Spleen (tissue), 11 donors: ENCODE results near the gene HOXD4. TPM values are rescaled to one million over a fixed set of nuclear protein-coding genes. Genes with fewer than 3 reads are reported as not detected.

Experiments
- DNase-seq: peaks from one replicate; pipeline ENCODE4 v3.0.0-alpha.2; 2020
- H3K27ac ChIP-seq, 8 donors: fragments of 200-600 bp; sonication (generic) in 7 of 8; 1 replicate in 4 of 8; 2 replicates in 4 of 8; pipeline versions ENCODE4 v1.5.0 to v1.8.0; 2016 to 2021; ENCODE audit warnings: inconsistent platforms in 4 of 8, mild to moderate bottlenecking in 4 of 8, moderate library complexity in 1 of 8
- H3K27me3 ChIP-seq, 7 donors: fragments of 200-600 bp; sonication (generic) in 6 of 7; replicated peaks in 1 of 7; 1 replicate in 4 of 7; 2 replicates in 3 of 7; pipeline versions ENCODE4 v1.5.0 to v1.8.0; 2016 to 2021; ENCODE audit warnings: inconsistent platforms in 3 of 7, mild to moderate bottlenecking in 1 of 7
- H3K36me3 ChIP-seq, 6 donors: fragments of 200-600 bp; sonication (generic) in 5 of 6; 1 replicate in 4 of 6; 2 replicates in 2 of 6; pipeline versions ENCODE4 v1.5.0 to v1.8.0; 2016 to 2021; ENCODE audit warnings: inconsistent platforms in 2 of 6
- H3K4me1 ChIP-seq, 6 donors: fragments of 200-600 bp; sonication (generic) in 5 of 6; 1 replicate in 3 of 6; 2 replicates in 3 of 6; pipeline versions ENCODE4 v1.5.0 to v1.8.0; 2016 to 2021; ENCODE audit warnings: inconsistent platforms in 3 of 6
- H3K4me3 ChIP-seq, 8 donors: fragments of 200-600 bp; sonication (generic) in 7 of 8; 1 replicate in 4 of 8; 2 replicates in 4 of 8; pipeline versions ENCODE4 v1.5.0 to v1.8.0; 2016 to 2021; ENCODE audit warnings: inconsistent platforms in 4 of 8, mild to moderate bottlenecking in 4 of 8, moderate library complexity in 2 of 8
- H3K9me3 ChIP-seq, 8 donors: fragments of 200-600 bp; sonication (generic) in 7 of 8; 1 replicate in 4 of 8; 2 replicates in 4 of 8; pipeline versions ENCODE4 v1.5.0 to v1.8.0; 2016 to 2021; ENCODE audit warnings: inconsistent platforms in 4 of 8
- POLR2A ChIP-seq, 3 donors: fragments of 450-650 bp; IDR thresholded peaks; one replicate each; pipeline ENCODE4 v1.5.1; 2017; ENCODE audit warnings: antibody characterized with exemption in 3 of 3, mild to moderate bottlenecking in 1 of 3
- POLR2AphosphoS5 ChIP-seq, 3 donors: sonication (generic); formaldehyde crosslinking; IDR thresholded peaks; one replicate each; pipeline ENCODE4 v1.5.1; 2017; ENCODE audit warnings: antibody characterized with exemption in 3 of 3
- WGBS, 5 donors: extraction: QIAGEN DNeasy Blood & Tissue Kit in 3 of 5; methylation state at CpG; one replicate each; pipeline versions ENCODE4 v1.1.5 to v1.1.7; 2013 to 2018; 5-methylcytosine and 5-hydroxymethylcytosine counted together
- intact Hi-C: fragments of 100-400 bp; cut with DNase I; formaldehyde crosslinking; loops from one replicate; pipeline ENCODE4 v1.15.0; 2023; ENCODE audit warnings: low total_unique reads
- polyA plus RNA-seq, 3 donors: library from polyadenylated mRNA; stranded (reverse); fragments of 200-250 nt; gene quantifications; one replicate each; pipeline ENCODE4 v1.2.1, GENCODE V29; 2013
- total RNA-seq, 7 donors: library from RNA; depleted of rRNA in 3 of 7; stranded (reverse); fragments of >200 nt in 3 of 7; fragmentation: NEBNext Ultra II Directional in 4 of 7; extraction: Animal tissue kit (Norgen Biotek cat#: 25700) in 4 of 7; gene quantifications; one replicate each; pipeline versions ENCODE4 v1.1.0 to v1.2.1, GENCODE V29; 2016 to 2021
- TF ChIP-seq, protein P1 (sequence below), 11 experiments: fragments of 200-600 bp in 7 of 11; fragments of 450-650 bp in 4 of 11; sonication (generic) in 4 of 11; IDR thresholded peaks in 8 of 11; conservative IDR thresholded peaks in 3 of 11; 1 replicate in 7 of 11; 2 replicates in 4 of 11; pipeline versions ENCODE4 v1.4.0 to v1.8.0; 2016 to 2021; ENCODE audit warnings: antibody characterized with exemption in 11 of 11, inconsistent platforms in 4 of 11, mild to moderate bottlenecking in 1 of 11
- donor health status: healthy with polysubstance abuse.
- donor health status: DM: no; HTN: no; CAD: no; lungs with moderate emphysema.
- donor health status: DM: no; HTN: no; CAD: no.
- donor health status: Bipolar disorder and iron deficiency.
- donor health status: healthy.
- donor health status: DM: no; HTN: no; CAD: no.
- donor health status: DM: yes; HTN: yes; CAD: no.

HOXD4 gene
- total and polyA plus RNA-seq, 10 donors: 0.88 to 9.8 (median 6.5) TPM

DNA sequence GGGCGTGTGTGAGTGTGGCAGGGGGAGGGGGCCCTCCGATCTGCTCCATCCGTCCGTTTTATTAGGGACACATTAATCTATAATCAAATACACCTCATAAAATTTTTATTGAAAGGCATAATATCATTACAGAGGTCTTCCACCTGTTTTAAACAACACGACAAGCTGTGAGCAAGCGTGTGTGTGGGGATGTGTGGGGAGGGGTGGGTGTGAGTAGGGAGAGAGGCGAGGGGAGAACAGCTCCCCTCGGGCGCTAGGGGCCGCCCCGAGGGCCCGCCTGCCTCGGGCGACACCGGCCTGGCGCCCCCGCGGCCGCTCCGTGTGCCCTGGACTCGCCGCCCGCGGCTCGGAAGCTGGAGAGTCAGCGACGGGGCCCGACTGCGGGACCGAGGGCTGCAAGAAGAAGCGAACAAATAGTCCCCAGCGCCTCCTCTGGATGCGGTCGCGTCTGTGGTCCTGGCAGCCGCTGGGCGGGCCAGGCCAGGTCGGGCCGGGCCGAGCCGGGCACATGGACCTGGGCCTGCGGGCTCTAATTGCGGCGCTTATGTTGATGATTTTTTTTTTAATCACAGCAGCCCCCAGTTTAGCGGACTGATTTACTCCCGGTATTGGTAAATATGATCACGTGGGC, 29.2 kb upstream of the HOXD4 start:
- H3K4me3 ChIP-seq: peak overlapping the region; percentile 26 to 69 (median 43)
- peaks cover 0 to 41% (median 28%) of the 10 kb centered on the region in 6 donors for H3K4me1 ChIP-seq
- TF ChIP-seq, protein P1, sequence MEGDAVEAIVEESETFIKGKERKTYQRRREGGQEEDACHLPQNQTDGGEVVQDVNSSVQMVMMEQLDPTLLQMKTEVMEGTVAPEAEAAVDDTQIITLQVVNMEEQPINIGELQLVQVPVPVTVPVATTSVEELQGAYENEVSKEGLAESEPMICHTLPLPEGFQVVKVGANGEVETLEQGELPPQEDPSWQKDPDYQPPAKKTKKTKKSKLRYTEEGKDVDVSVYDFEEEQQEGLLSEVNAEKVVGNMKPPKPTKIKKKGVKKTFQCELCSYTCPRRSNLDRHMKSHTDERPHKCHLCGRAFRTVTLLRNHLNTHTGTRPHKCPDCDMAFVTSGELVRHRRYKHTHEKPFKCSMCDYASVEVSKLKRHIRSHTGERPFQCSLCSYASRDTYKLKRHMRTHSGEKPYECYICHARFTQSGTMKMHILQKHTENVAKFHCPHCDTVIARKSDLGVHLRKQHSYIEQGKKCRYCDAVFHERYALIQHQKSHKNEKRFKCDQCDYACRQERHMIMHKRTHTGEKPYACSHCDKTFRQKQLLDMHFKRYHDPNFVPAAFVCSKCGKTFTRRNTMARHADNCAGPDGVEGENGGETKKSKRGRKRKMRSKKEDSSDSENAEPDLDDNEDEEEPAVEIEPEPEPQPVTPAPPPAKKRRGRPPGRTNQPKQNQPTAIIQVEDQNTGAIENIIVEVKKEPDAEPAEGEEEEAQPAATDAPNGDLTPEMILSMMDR (IDR thresholded peaks at IDR 0.05 in 8 of 11, conservative IDR thresholded peaks at IDR 0.05 in 3 of 11): no peak
- TF ChIP-seq POLR2A (IDR thresholded peaks at IDR 0.05): no peak
- WGBS, 5 donors: 2 to 15% (median 6%) methylated on average over 12 to 47 of the region's 47 CpGs
- H3K9me3 ChIP-seq: peaks cover 0 to 3% (median 0%) of the 10 kb centered on the region in 8 donors
- H3K36me3 ChIP-seq: no peaks in the 10 kb centered on the region
- DNase-seq: peak; percentile 75
- peak overlapping the region; percentile 4 to 85 (median 82) for H3K27ac ChIP-seq
- intact Hi-C loops: no loop called here
- peaks cover 11 to 100% (median 94%) of the 10 kb centered on the region in 7 donors for H3K27me3 ChIP-seq

DNA sequence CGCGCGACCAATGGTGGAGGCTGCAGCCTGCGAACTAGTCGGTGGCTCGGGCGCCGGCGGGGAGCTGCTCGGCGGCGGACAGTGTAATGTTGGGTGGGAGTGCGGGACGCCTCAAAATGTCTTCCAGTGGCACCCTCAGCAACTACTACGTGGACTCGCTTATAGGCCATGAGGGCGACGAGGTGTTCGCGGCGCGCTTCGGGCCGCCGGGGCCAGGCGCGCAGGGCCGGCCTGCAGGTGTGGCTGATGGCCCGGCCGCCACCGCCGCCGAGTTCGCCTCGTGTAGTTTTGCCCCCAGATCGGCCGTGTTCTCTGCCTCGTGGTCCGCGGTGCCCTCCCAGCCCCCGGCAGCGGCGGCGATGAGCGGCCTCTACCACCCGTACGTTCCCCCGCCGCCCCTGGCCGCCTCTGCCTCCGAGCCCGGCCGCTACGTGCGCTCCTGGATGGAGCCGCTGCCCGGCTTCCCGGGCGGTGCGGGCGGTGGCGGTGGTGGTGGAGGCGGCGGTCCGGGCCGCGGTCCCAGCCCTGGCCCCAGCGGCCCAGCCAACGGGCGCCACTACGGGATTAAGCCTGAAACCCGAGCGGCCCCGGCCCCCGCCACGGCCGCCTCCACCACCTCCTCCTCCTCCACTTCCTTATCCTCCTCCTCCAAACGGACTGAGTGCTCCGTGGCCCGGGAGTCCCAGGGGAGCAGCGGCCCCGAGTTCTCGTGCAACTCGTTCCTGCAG, 28.5 kb upstream of the HOXD4 start, which contains the start of gene HOXD9:
HOXD9 (plus strand) TSS at position 37 of the 728 bp plus-strand sequence; CDS start at position 87, 50 bp downstream.
- DNase-seq: peak; percentile 88

DNA sequence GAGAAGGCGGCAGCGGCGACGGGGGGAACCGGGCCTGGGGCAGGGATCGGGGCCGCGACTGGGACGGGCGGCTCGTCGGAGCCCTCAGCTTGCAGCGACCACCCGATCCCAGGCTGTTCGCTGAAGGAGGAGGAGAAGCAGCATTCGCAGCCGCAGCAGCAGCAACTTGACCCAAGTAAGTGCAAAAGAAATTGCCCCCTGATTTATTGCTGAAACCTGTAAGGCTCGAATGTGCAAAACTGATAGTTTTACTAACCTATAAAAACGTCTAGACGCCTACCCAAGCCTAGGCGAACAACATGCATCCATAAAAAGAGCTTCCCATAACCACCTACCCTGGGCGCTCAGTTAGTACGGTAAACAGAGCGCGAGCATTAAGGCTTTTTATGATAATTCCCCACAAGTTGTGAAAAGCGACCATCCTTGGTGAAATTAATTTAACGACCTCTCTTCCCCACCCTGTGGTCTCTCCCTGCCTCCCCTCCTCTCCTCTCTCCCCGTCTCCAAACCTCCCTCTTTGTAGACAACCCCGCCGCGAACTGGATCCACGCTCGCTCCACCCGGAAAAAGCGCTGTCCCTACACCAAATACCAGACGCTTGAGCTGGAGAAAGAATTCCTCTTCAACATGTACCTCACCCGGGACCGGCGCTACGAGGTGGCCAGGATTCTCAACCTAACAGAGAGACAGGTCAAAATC, 27.8 kb upstream of the HOXD4 start:
- Histone ChIP-seq H3K9me3 (no peaks in the 10 kb centered on the region), H3K4me1 (peaks cover 0 to 54% (median 37%) of the 10 kb centered on the region in 6 donors), H3K4me3 (peak overlapping the region; percentile 26 to 69 (median 43)), H3K36me3 (no peaks in the 10 kb centered on the region), H3K27ac (peak overlapping the region in 7 of 8 donors; percentile 69 to 85 (median 82)), H3K27me3 (peaks cover 8 to 100% (median 94%) of the 10 kb centered on the region in 7 donors)
- intact Hi-C loops: no loop called here
- DNase-seq: peak; percentile 55
- TF ChIP-seq POLR2A (IDR thresholded peaks at IDR 0.05): no peak
- no peak for TF ChIP-seq POLR2AphosphoS5 (IDR thresholded peaks at IDR 0.05)
- TF ChIP-seq, protein P1 (IDR thresholded peaks at IDR 0.05 in 8 of 11, conservative IDR thresholded peaks at IDR 0.05 in 3 of 11): no peak
- WGBS, 5 donors: 5 to 12% (median 7%) methylated on average over 25 to 40 of the region's 40 CpGs

More for the DNA sequence above, 28.5 kb upstream of the HOXD4 start, which contains the start of gene HOXD9:
- H3K4me3 ChIP-seq: peak within 1 kb of the TSS; percentile 26 to 69 (median 43)
- 3 to 18% (median 5%) methylated on average over 36 to 84 of the region's 84 CpGs for WGBS, 5 donors
- peaks cover 8 to 100% (median 94%) of the 10 kb centered on the region in 7 donors for H3K27me3 ChIP-seq
- intact Hi-C loops: no loop called here
- H3K27ac ChIP-seq: peak within 1 kb of the TSS; percentile 4 to 85 (median 82)
- TF ChIP-seq POLR2AphosphoS5 (IDR thresholded peaks at IDR 0.05) (peak; percentile 60 to 89 (median 80)), POLR2A (IDR thresholded peaks at IDR 0.05) (peak in 1 of 3 donors; percentile 52)
- TF ChIP-seq, protein P1 (IDR thresholded peaks at IDR 0.05 in 8 of 11, conservative IDR thresholded peaks at IDR 0.05 in 3 of 11): no peak
- peaks cover 0 to 46% (median 30%) of the 10 kb centered on the region in 6 donors for H3K4me1 ChIP-seq
- no peaks in the 10 kb centered on the region for H3K36me3 ChIP-seq
- H3K9me3 ChIP-seq: no peaks in the 10 kb centered on the region
